Measurements from ENCODE around the gene NMRK1. TPM values are rescaled to one million over a fixed set of nuclear protein-coding genes. Genes with fewer than 3 reads are reported as not detected.
A peak's percentile ranks its signal among the peaks of the same experiment; 100 is the strongest.

The NMRK1 gene
- polyA plus RNA-seq, 5 donors = 33.8 to 54.6 (median 41.6) TPM

- no peak for DNase-seq
Measured at GRCh38 chr9:75105019-75105540, 17.1 kb upstream of the NMRK1 start.

GRCh38 chr9:75104607-75105006 lies 16.7 kb upstream of the NMRK1 start:
- DNase-seq = no peak

DNA sequence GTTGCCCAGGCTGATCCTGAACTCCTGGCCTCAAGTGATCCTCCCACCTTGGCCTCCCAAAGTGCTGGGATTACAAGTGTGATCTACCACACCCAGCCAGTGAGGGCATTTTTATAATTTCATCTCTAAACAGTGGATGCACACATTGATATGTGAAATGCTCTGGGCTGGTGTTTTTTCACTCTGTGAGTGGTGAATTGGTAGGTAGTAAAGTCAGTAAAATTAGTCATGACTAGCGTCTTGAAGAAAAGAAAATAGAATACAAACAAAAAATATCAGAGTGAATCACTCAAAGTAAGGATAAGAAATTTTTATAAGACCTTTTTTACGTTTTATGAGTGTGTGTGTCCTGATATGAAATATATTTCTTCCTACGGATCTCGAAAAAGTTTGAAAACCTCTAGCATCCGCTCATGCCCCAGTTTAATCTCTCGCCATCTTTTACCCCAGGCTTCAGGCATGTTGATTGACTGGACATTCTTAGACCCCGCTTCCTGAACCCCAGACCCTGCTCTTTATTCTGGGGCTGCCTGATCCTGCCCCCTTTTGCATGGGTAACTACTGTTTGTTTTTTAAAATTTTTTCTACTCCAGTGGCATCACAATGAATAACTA lies 14.3 kb upstream of the NMRK1 start:
- DNase-seq = no peak

GRCh38 chr9:75101004-75101588 lies 13.1 kb upstream of the NMRK1 start:
- peak in 1 of 2 donors; percentile 23 for DNase-seq

GRCh38 chr9:75096796-75097195 lies 8.8 kb upstream of the NMRK1 start:
- DNase-seq = no peak

- no peak for DNase-seq
Measured at GRCh38 chr9:75092766-75093165, 4.8 kb upstream of the NMRK1 start.

DNA sequence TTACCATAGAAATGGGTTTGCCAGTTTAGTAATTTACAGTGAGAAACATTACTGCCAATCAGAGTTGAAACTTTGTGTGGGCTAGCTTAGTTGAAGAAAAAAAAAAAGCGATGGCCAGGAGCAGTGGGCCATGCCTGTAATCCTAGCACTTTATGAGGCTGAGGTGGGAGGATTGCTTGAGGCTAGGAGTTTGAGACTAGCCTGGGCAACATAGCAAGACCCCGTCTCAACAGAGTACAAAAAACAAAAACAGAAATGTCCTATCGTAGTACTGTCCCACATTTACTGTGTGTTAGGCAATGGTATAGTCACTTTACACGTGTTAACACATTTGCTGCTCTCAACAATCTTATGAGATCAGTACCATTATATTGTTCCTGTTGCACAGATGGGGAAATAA lies 2.6 kb upstream of the NMRK1 start:
- no peak for DNase-seq

GRCh38 chr9:75089373-75089766 lies 1.4 kb upstream of the NMRK1 start:
- no peak for DNase-seq

DNA sequence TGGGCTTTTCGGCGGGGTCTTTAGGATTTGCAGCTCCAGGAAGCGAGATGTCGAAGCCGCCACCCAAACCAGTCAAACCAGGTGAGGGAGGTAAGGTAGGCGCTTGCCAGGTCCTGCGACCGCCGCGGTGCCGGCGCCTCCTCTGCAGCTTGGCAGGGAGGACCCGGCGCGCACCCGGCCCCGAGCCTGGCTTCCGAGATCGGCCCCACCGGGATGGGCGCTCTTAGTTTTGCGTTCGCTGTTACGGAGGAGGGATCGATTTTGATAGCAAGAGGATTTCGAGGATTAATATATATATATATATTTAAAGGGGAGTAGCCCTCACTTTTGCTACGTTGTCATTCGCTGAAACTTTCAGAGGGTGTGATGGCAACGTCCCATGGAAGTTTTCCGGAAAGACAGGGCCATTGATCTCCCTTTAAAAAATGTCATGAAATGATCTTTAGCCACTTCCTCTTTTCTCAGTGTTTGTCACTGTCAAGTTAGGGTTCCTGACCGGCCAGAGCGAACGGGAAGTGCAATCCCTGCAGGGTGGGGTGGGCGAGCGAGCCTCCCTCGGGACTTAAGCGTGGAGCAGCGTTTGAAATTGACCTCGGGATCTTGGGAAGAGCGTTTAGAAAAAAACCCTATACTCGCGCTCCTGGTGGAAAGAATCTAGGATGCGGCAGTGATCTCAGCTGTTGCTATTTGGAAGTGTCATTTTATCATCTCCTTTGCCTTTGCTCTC lies 854 bp upstream of the NMRK1 start:
- DNase-seq = peak; percentile 49 to 60

- peak; percentile 49 to 59 for DNase-seq
Measured at GRCh38 chr9:75087289-75087823, 599 bp downstream of the NMRK1 start.

DNA sequence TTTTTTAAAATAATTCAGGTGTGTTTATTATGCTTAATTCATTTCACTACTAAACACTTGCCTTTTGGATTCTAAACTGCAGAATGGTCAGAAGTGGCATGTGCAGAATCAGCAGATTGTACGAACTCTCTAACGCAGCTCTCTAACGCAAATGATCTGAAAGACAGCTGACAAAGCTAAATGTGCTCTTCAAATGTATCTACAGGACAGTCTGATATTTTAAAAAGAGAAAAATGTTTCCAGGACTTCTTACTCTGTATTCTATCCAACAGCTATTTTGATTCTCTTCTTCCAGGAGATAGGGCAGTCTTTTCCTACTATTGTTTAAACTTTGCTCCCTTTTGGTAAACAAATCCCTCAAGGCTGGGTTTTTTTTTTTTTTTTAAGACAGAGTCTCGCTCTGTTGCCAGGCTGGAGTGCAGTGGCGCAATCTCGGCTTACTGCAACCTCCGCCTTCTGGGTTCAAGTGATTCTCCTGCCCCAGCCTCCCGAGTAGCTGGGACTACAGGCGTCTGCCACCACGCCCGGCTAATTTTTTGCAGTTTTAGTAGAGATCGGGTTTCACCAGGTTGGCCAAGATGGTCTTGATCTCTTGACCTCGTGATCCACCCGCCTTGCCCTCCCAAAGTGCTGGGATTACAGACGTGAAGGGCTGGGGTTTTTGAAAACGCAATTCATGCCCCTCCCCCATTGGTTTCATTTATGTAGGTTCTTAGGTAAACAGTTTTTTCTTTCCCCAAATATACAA lies 1.2 kb downstream of the NMRK1 start:
- DNase-seq = peak in 1 of 2 donors; percentile 37

GRCh38 chr9:75085640-75086039 lies 2.3 kb downstream of the NMRK1 start:
- DNase-seq = no peak

DNA sequence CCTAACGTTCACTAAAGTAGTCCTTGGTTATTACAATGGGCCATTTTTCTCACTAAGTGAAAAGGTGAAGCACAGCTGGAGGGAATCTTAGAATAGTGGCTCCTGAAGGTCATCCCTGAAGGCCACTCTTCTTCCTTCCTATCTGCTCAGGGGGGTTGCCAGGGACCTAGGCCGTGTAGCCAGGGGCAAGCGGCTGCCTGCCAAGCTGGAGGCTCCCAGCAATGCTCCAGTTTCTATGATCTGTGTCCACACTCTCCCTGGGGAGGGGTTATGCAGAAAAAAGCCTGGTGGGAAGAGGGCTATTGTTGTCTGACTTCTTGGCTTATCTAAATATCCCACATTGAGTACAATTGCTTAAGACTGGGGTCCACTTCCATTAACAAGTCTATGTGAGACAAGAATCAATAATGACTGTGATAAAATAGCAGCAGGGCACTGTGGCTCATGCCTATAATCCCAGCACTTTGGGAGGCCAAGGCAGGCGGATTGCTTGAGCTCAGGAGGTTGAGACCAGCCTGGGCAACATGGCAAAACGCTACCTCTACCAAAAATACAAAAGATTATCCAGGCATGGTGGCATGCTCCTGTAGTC lies 3.8 kb downstream of the NMRK1 start:
- no peak for DNase-seq

DNA sequence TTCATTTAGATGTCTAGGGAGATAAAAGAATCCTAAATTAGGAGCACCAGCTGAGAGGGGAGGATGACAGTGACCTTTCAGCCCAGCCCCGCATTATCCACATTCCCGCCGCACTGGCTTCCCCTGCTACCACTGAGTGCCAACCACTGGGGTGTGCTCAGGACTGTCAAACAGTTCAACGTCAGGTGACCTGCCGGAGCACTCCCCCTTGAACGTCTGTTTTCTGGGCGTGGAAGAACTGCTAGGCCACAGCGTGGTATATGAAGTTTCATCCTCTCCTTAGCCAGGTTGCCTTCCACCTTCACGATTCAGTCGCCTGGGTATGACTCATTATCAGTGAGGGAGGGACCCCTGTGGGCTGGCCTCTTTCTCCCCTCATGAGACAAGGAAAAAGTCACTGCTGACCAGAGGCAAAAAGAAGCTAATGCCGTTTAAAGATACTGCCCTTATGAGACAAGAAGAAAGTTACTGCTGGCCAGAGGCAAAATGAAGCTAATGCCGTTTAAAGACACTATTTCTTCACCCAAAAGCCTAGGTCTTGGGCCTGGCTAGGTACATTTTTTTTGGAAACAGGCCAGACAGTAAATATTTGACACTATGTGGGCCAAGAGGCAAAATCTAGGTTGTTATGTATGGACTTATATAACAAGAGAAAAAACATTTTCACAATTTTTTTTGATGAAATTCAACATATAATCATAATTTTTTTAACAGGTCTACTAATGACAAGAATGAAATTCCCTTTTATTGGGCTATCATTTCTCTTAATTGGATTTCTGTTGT lies 4.6 kb downstream of the NMRK1 start:
- DNase-seq = no peak

DNA sequence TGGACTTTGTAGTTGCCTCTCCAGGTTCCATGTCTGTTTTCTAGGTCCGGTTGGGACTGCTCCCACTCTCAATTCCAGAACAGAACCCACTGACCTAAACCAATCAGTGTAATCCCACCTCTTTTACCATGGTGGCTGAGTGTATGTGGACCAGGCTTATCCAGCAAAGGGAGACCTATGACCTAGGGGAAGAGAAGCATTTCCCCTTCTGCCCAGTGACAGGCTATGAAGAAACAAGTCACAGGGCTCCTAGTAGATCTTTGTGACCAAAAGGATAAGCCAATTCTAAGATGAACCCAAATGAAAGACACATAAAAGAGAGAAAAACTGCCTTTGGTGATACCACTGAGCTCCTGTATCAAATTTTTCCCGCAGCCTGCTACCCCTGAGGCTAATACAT lies 6.3 kb downstream of the NMRK1 start:
- DNase-seq = no peak

DNA sequence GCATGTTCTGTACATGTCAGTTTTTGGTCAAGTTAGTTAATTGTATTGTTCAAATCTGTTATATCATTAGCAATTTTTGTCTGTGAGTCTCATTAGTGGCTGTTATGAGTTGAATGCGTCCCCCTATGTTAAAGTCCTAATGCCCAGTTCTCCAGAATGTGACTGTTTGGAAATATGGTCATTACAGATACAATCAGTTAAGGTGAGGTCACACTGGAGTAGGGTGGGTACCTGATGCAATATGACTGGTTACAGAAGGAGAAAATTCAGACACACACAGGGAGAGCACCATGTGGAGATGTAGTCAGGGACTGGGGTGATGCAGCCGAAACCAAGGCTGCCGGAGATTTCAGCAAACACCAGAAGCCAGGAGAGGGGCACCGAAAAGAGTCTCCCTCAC lies 15.1 kb downstream of the NMRK1 start:
- DNase-seq = no peak

DNA sequence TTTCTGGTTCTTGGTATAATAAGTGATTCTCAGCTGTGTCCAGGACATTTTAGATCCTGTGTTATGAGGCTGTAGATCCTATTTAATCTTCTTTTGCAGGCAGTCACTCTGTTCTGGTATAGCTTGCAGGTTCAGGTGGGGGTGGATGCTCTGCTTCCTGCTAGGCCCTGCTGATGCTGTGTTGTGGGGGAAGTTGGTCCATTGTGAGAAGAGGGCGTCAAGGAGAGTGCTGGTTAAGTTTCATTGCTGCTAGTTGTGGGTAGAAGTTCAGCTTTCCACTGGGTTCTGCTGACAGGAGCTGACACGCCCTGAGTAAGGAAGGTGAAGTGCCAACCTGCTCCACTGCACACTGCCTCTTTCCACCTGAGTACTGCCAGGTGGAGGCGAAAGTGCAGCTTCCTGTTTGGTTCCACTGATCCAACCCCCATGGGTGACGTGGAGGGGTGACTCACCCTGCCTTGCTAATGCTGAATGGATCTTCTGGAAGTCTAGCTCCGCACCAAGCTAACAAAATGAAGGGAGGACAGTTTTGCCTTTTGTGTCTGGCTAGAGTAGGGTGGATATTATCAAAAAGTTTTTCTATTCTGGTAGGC lies 16.3 kb downstream of the NMRK1 start:
- no peak for DNase-seq

- DNase-seq = no peak
Measured at GRCh38 chr9:75069171-75069570, 18.8 kb downstream of the NMRK1 start.

DNA sequence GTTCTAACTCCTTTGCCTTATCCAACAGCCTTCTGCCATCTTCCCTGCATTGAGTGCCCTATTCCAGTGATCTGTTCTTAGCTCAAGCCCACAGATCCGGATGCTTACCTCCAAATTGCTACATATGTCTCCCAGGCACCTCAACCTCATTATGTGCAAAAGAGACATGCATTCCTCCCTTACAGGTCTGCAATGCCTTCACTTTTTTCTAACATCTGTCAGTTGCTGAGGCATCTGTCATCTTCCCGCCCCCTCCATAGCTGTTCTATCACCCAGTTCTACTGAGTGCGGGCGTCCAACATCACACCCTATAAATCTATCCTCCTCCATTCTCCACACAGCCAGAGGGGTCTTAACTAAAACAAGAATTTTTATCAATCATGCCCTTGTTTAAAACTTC lies 20.1 kb downstream of the NMRK1 start:
- no peak for DNase-seq

GRCh38 chr9:75065510-75065909 lies 22.4 kb downstream of the NMRK1 start:
- no peak for DNase-seq

Measured in right lung (tissue), 5 donors.